ENCODE results near the gene PROSER1.

Gene PROSER1

GRCh38 chr13:38980750-38981078, 57.2 kb downstream of the PROSER1 start:
- Histone ChIP-seq H3K4me1 (ENCODE audit: insufficient read depth, insufficient read length) (no peaks in the 10 kb centered on the region), H3K27me3 (ENCODE audit: insufficient read depth, insufficient read length) (no peaks in the 10 kb centered on the region), H3K4me3 (ENCODE audit: insufficient read length, low read depth) (no peak overlapping the region), H3K9ac (ENCODE audit: insufficient read length, low read depth) (no peak overlapping the region), H3K36me3 (ENCODE audit: insufficient read depth, insufficient read length, low read length) (no peaks in the 10 kb centered on the region), H3K9me3 (ENCODE audit: insufficient read depth, low read length) (no peaks in the 10 kb centered on the region; the same call in 1 of the 2 replicates)
- no peak for DNase-seq (ENCODE audit: low read depth, low spot score)
- TF ChIP-seq YY1 (IDR thresholded peaks at IDR 0.05; ENCODE audit: insufficient read depth, insufficient read length) (no peak), SUZ12 (IDR thresholded peaks at IDR 0.05; ENCODE audit: extremely low read depth, insufficient read depth, insufficient read length) (no peak), ZNF274 (IDR thresholded peaks at IDR 0.05; ENCODE audit: low read depth, low read length) (no peak)

GRCh38 chr13:38979891-38980749, 57.8 kb downstream of the PROSER1 start:
- no peaks in the 10 kb centered on the region for H3K27me3 ChIP-seq (ENCODE audit: insufficient read depth, insufficient read length)
- DNase-seq (ENCODE audit: low read depth, low spot score): no peak
- no peaks in the 10 kb centered on the region for H3K4me1 ChIP-seq (ENCODE audit: insufficient read depth, insufficient read length)
- no peak overlapping the region for H3K4me3 ChIP-seq (ENCODE audit: insufficient read length, low read depth)
- no peaks in the 10 kb centered on the region for H3K36me3 ChIP-seq (ENCODE audit: insufficient read depth, insufficient read length, low read length)
- H3K9me3 ChIP-seq (ENCODE audit: insufficient read depth, low read length): no peaks in the 10 kb centered on the region; the same call in 1 of the 2 replicates
- no peak overlapping the region for H3K9ac ChIP-seq (ENCODE audit: insufficient read length, low read depth)
- no peak for TF ChIP-seq YY1 (IDR thresholded peaks at IDR 0.05; ENCODE audit: insufficient read depth, insufficient read length)
- TF ChIP-seq SUZ12 (IDR thresholded peaks at IDR 0.05; ENCODE audit: extremely low read depth, insufficient read depth, insufficient read length): no peak
- TF ChIP-seq ZNF274 (IDR thresholded peaks at IDR 0.05; ENCODE audit: low read depth, low read length): no peak

GRCh38 chr13:38970380-38971051, 67.4 kb downstream of the PROSER1 start:
- DNase-seq (ENCODE audit: low read depth, low spot score): no peak
- Histone ChIP-seq H3K9ac (ENCODE audit: insufficient read length, low read depth) (no peak overlapping the region), H3K4me1 (ENCODE audit: insufficient read depth, insufficient read length) (no peaks in the 10 kb centered on the region), H3K36me3 (ENCODE audit: insufficient read depth, insufficient read length, low read length) (no peaks in the 10 kb centered on the region), H3K27me3 (ENCODE audit: insufficient read depth, insufficient read length) (no peaks in the 10 kb centered on the region), H3K4me3 (ENCODE audit: insufficient read length, low read depth) (no peak overlapping the region), H3K9me3 (ENCODE audit: insufficient read depth, low read length) (no peaks in the 10 kb centered on the region)
- TF ChIP-seq SUZ12 (IDR thresholded peaks at IDR 0.05; ENCODE audit: extremely low read depth, insufficient read depth, insufficient read length): no peak

- H3K4me3 ChIP-seq (ENCODE audit: insufficient read length, low read depth): no peak overlapping the region
- no peak for DNase-seq (ENCODE audit: low read depth, low spot score)
- no peaks in the 10 kb centered on the region for H3K36me3 ChIP-seq (ENCODE audit: insufficient read depth, insufficient read length, low read length)
- no peaks in the 10 kb centered on the region for H3K4me1 ChIP-seq (ENCODE audit: insufficient read depth, insufficient read length)
- no peaks in the 10 kb centered on the region for H3K27me3 ChIP-seq (ENCODE audit: insufficient read depth, insufficient read length)
- no peak overlapping the region for H3K9ac ChIP-seq (ENCODE audit: insufficient read length, low read depth)
- H3K9me3 ChIP-seq (ENCODE audit: insufficient read depth, low read length): no peaks in the 10 kb centered on the region
- TF ChIP-seq ZNF274 (IDR thresholded peaks at IDR 0.05; ENCODE audit: low read depth, low read length): no peak
- no peak for TF ChIP-seq SUZ12 (IDR thresholded peaks at IDR 0.05; ENCODE audit: extremely low read depth, insufficient read depth, insufficient read length)
These were observed 68.7 kb downstream of the PROSER1 start for GRCh38 chr13:38969187-38969586.

GRCh38 chr13:38967446-38967845, 70.4 kb downstream of the PROSER1 start:
- no peaks in the 10 kb centered on the region for H3K4me1 ChIP-seq (ENCODE audit: insufficient read depth, insufficient read length)
- no peak overlapping the region for H3K4me3 ChIP-seq (ENCODE audit: insufficient read length, low read depth)
- TF ChIP-seq YY1 (IDR thresholded peaks at IDR 0.05; ENCODE audit: insufficient read depth, insufficient read length) (no peak), ZNF274 (IDR thresholded peaks at IDR 0.05; ENCODE audit: low read depth, low read length) (no peak), SUZ12 (IDR thresholded peaks at IDR 0.05; ENCODE audit: extremely low read depth, insufficient read depth, insufficient read length) (no peak)
- no peak for DNase-seq (ENCODE audit: low read depth, low spot score)
- no peak overlapping the region for H3K9ac ChIP-seq (ENCODE audit: insufficient read length, low read depth)
- no peaks in the 10 kb centered on the region for H3K27me3 ChIP-seq (ENCODE audit: insufficient read depth, insufficient read length)
- H3K9me3 ChIP-seq (ENCODE audit: insufficient read depth, low read length): no peaks in the 10 kb centered on the region
- no peaks in the 10 kb centered on the region for H3K36me3 ChIP-seq (ENCODE audit: insufficient read depth, insufficient read length, low read length)

GRCh38 chr13:38965281-38965680, 72.6 kb downstream of the PROSER1 start:
- H3K36me3 ChIP-seq (ENCODE audit: insufficient read depth, insufficient read length, low read length): no peaks in the 10 kb centered on the region
- H3K4me3 ChIP-seq (ENCODE audit: insufficient read length, low read depth): no peak overlapping the region
- H3K9me3 ChIP-seq (ENCODE audit: insufficient read depth, low read length): peaks cover 12% of the 10 kb centered on the region; the same call in 1 of the 2 replicates
- H3K9ac ChIP-seq (ENCODE audit: insufficient read length, low read depth): no peak overlapping the region
- DNase-seq (ENCODE audit: low read depth, low spot score): no peak
- no peaks in the 10 kb centered on the region for H3K4me1 ChIP-seq (ENCODE audit: insufficient read depth, insufficient read length)
- no peaks in the 10 kb centered on the region for H3K27me3 ChIP-seq (ENCODE audit: insufficient read depth, insufficient read length)
- TF ChIP-seq YY1 (IDR thresholded peaks at IDR 0.05; ENCODE audit: insufficient read depth, insufficient read length) (no peak), SUZ12 (IDR thresholded peaks at IDR 0.05; ENCODE audit: extremely low read depth, insufficient read depth, insufficient read length) (no peak), ZNF274 (IDR thresholded peaks at IDR 0.05; ENCODE audit: low read depth, low read length) (no peak)

GRCh38 chr13:38960175-38960574, 77.7 kb downstream of the PROSER1 start:
- Histone ChIP-seq H3K36me3 (ENCODE audit: insufficient read depth, insufficient read length, low read length) (no peaks in the 10 kb centered on the region), H3K27me3 (ENCODE audit: insufficient read depth, insufficient read length) (no peaks in the 10 kb centered on the region), H3K9ac (ENCODE audit: insufficient read length, low read depth) (no peak overlapping the region), H3K9me3 (ENCODE audit: insufficient read depth, low read length) (peaks cover 25% of the 10 kb centered on the region), H3K4me3 (ENCODE audit: insufficient read length, low read depth) (no peak overlapping the region), H3K4me1 (ENCODE audit: insufficient read depth, insufficient read length) (no peaks in the 10 kb centered on the region)
- TF ChIP-seq ZNF274 (IDR thresholded peaks at IDR 0.05; ENCODE audit: low read depth, low read length): no peak
- TF ChIP-seq SUZ12 (IDR thresholded peaks at IDR 0.05; ENCODE audit: extremely low read depth, insufficient read depth, insufficient read length): no peak
- TF ChIP-seq YY1 (IDR thresholded peaks at IDR 0.05; ENCODE audit: insufficient read depth, insufficient read length): no peak
- DNase-seq (ENCODE audit: low read depth, low spot score): no peak
